Tibial artery (tissue), 4 donors: Measurements from ENCODE around the gene TBC1D25.

Experiments
- DNase-seq, 2 donors: peaks; one replicate each; pipeline ENCODE4 v3.0.0-alpha.2; 2019
- H3K27ac ChIP-seq, 2 donors: fragments of 200-600 bp; sonication (generic) in 1 of 2; 1 replicate in 1 of 2; 2 replicates in 1 of 2; pipeline ENCODE4 v1.5.1; 2018 to 2019; ENCODE audit warnings: mild to moderate bottlenecking in 1 of 2
- H3K27me3 ChIP-seq, 2 donors: fragments of 200-600 bp; sonication (generic) in 1 of 2; one replicate each; pipeline versions ENCODE4 v1.5.1 to v1.6.0; 2016 to 2019
- H3K36me3 ChIP-seq, 3 donors: fragments of 200-600 bp; sonication (generic) in 2 of 3; one replicate each; pipeline ENCODE4 v1.5.1; 2016 to 2019; ENCODE audit warnings: mild to moderate bottlenecking in 2 of 3
- H3K4me1 ChIP-seq, 4 donors: fragments of 200-600 bp; sonication (generic) in 2 of 4; 1 replicate in 3 of 4; 2 replicates in 1 of 4; pipeline ENCODE4 v1.5.1; 2016 to 2019
- H3K4me3 ChIP-seq, 2 donors: fragments of 200-600 bp; sonication (generic) in 1 of 2; 1 replicate in 1 of 2; 2 replicates in 1 of 2; pipeline ENCODE4 v1.5.1; 2018 to 2019; ENCODE audit warnings: mild to moderate bottlenecking in 2 of 2
- H3K9me3 ChIP-seq, 3 donors: fragments of 200-600 bp; sonication (generic) in 1 of 3; one replicate each; pipeline ENCODE4 v1.5.1; 2016 to 2019
- CTCF ChIP-seq, 2 experiments: fragments of 200-600 bp in 1 of 2; fragments of 450-650 bp in 1 of 2; IDR thresholded peaks; one replicate each; pipeline ENCODE4 v1.5.1; 2017 to 2019; ENCODE audit warnings: antibody characterized with exemption in 2 of 2, mild to moderate bottlenecking in 1 of 2, moderate library complexity in 1 of 2
- intact Hi-C: fragments of 100-400 bp; cut with DNase I; formaldehyde crosslinking; loops from one replicate; pipeline ENCODE4 v1.15.0; 2023; ENCODE audit warnings: low total_unique reads

The TBC1D25 gene

DNA sequence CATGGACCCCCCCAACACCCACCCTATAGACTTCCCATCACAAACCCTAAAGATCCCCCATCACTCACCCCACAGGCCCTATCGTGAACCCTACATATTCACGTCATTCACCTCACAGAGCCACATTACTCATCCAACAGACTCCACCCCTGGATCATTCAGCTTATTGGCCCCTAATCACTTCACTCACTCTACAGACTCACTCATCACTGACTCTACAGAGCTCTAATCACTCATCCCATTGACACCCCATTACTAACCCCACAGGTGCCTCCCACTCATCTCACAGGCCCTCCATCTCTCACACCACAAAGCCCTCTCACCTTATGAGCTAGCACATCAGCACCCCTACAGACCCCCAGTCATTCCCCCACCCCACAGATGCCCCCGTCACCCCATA is 6.3 kb upstream of the TBC1D25 start:
- no peaks in the 10 kb centered on the region for H3K4me1 ChIP-seq
- H3K27ac ChIP-seq: no peak overlapping the region
- DNase-seq: no peak
- peaks cover 0 to 8% (median 0%) of the 10 kb centered on the region in 3 donors for H3K36me3 ChIP-seq
- H3K9me3 ChIP-seq: no peaks in the 10 kb centered on the region
- intact Hi-C loops: no loop called here
- no peak overlapping the region for H3K4me3 ChIP-seq
- H3K27me3 ChIP-seq: no peaks in the 10 kb centered on the region
- no peak for TF ChIP-seq CTCF (IDR thresholded peaks at IDR 0.05)

- no peak for DNase-seq
- intact Hi-C loops: no loop called here
- H3K27me3 ChIP-seq: no peaks in the 10 kb centered on the region
- H3K9me3 ChIP-seq: no peaks in the 10 kb centered on the region
- H3K4me3 ChIP-seq: peak overlapping the region; percentile 76 to 79
- H3K4me1 ChIP-seq: peaks cover 0 to 7% (median 3%) of the 10 kb centered on the region in 4 donors
- no peak for TF ChIP-seq CTCF (IDR thresholded peaks at IDR 0.05)
- peaks cover 0 to 8% (median 2%) of the 10 kb centered on the region in 3 donors for H3K36me3 ChIP-seq
- H3K27ac ChIP-seq: peak overlapping the region; percentile 90 to 91
These were observed 721 bp upstream of the TBC1D25 start for GRCh38 chrX:48538641-48539344.

DNA sequence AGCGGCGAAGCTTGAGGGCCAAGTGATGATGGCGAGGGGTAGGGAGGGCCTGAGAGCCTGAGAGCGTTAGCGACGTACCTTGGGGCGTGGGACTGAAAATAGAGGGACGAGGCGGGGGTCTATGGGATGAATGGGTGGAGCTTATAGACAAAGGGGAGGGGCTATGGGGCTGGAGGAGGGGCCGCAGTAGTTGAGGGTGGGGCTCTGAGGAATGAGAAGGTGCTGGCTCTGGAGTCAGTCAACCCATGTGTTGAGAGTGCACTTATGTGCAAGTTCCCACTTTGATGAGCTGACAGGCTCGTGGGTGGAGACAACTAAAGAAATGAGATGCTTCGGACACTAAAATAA is 488 bp downstream of the TBC1D25 start:
- no peak for DNase-seq

GRCh38 chrX:48540480-48540879 is 966 bp downstream of the TBC1D25 start:
- no peak for DNase-seq
- intact Hi-C loops: no loop called here
- no peaks in the 10 kb centered on the region for H3K27me3 ChIP-seq
- H3K4me1 ChIP-seq: peaks cover 0 to 7% (median 3%) of the 10 kb centered on the region in 4 donors
- H3K36me3 ChIP-seq: peaks cover 0 to 17% (median 9%) of the 10 kb centered on the region in 3 donors
- H3K27ac ChIP-seq: peak overlapping the region; percentile 90 to 91
- TF ChIP-seq CTCF (IDR thresholded peaks at IDR 0.05): no peak
- H3K9me3 ChIP-seq: no peaks in the 10 kb centered on the region
- peak overlapping the region; percentile 76 to 79 for H3K4me3 ChIP-seq

More for the DNA sequence above, 488 bp downstream of the TBC1D25 start:
- intact Hi-C loops: no loop called here
- peak overlapping the region; percentile 76 to 79 for H3K4me3 ChIP-seq
- H3K36me3 ChIP-seq: peaks cover 0 to 13% (median 9%) of the 10 kb centered on the region in 3 donors
- peaks cover 0 to 7% (median 3%) of the 10 kb centered on the region in 4 donors for H3K4me1 ChIP-seq
- H3K27ac ChIP-seq: peak overlapping the region; percentile 90 to 91
- TF ChIP-seq CTCF (IDR thresholded peaks at IDR 0.05): no peak
- no peaks in the 10 kb centered on the region for H3K9me3 ChIP-seq
- no peaks in the 10 kb centered on the region for H3K27me3 ChIP-seq

GRCh38 chrX:48541140-48541814 is 1.8 kb downstream of the TBC1D25 start:
- Histone ChIP-seq H3K27me3 (no peaks in the 10 kb centered on the region), H3K9me3 (no peaks in the 10 kb centered on the region), H3K27ac (no peak overlapping the region), H3K4me1 (peaks cover 0 to 7% (median 3%) of the 10 kb centered on the region in 4 donors), H3K36me3 (peaks cover 0 to 23% (median 9%) of the 10 kb centered on the region in 3 donors), H3K4me3 (no peak overlapping the region)
- no peak for TF ChIP-seq CTCF (IDR thresholded peaks at IDR 0.05)
- DNase-seq: no peak
- intact Hi-C loops: no loop called here
